AG10803 (cell line): ENCODE results near the gene FGD2.
"Not testable (repeated sequence)": the region's sequence is repeated elsewhere in the genome, so short reads cannot be mapped to it uniquely, and the experiment has no call there.

Experiments used
- DNase-seq: peaks from one replicate; pipeline ENCODE4 v3.0.0; 2010; ENCODE audit warnings: low read depth
- H3K4me3 ChIP-seq: 2 replicates; pipeline ENCODE4 v1.5.1; 2011; ENCODE audit warnings: mild to moderate bottlenecking, low read length, control low read depth
- TF ChIP-seq, protein P1 (sequence below): conservative IDR thresholded peaks from 2 replicates; pipeline ENCODE4 v1.5.1; 2011; ENCODE audit warnings: mild to moderate bottlenecking, low read length, control low read depth, inconsistent platforms

Gene FGD2

DNA sequence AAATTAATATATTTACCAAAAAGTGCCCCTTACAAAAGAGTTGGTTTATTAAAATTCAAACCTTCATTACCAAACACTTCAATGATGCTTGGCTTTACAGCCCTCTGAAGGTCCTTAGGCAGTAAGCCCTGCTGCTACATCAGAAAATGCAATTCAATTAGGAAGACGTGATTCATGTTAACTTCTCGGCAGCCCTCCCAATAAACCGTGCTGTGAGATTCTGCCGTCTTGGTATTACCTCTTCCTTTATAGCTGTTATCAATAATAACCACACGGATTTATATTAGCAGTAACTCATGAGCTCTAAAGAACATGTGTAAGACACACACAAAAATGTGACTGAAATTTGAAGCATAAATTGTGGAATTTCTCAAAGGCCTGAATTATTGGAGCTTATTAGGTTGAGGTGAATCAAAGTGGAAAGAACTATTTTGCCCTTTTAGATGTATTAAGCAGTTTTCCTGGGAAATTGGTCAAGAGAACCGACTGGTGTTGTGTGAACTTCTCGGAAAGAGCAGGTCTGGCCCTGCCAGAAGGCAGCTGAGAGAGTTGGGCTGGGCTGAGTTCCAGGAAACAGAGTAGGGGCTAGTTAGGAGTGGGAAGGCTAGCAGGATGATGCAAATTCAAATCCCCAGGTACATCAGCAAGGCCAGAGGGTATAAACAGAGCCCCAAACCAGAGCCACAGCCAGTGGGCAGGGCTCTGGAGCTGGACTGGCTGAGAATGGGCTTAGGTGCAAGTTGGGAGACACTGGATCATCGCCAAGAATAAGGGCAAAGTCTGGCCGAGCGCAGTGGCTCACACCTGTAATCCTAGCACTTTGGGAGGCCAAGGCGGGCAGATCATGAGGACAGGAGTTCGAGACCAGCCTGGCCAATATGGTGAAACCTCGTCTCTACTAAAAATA is 33.1 kb downstream of the FGD2 start:
- DNase-seq = no peak
- no peak overlapping the region for H3K4me3 ChIP-seq
- TF ChIP-seq, protein P1, sequence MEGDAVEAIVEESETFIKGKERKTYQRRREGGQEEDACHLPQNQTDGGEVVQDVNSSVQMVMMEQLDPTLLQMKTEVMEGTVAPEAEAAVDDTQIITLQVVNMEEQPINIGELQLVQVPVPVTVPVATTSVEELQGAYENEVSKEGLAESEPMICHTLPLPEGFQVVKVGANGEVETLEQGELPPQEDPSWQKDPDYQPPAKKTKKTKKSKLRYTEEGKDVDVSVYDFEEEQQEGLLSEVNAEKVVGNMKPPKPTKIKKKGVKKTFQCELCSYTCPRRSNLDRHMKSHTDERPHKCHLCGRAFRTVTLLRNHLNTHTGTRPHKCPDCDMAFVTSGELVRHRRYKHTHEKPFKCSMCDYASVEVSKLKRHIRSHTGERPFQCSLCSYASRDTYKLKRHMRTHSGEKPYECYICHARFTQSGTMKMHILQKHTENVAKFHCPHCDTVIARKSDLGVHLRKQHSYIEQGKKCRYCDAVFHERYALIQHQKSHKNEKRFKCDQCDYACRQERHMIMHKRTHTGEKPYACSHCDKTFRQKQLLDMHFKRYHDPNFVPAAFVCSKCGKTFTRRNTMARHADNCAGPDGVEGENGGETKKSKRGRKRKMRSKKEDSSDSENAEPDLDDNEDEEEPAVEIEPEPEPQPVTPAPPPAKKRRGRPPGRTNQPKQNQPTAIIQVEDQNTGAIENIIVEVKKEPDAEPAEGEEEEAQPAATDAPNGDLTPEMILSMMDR = no peak

DNA sequence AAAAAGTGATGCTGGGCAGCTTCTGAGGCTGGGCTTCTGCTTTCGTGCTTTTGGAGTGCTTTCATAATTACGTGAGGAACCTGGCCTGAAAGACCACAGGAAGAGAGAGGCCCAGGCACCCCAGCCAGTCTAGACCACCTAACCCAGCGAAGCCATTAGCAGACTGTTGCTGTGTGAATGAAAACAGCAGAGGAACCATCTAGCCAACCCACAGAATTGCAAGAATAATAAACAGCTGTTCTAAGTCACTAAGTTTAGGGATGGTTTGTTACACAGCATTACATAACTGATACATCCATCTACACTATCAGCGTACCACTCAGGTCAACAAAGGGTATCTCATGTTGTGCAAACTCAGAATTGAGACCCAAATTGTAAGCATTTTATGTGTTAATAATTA is 34.5 kb downstream of the FGD2 start:
- TF ChIP-seq, protein P1 = no peak

DNA sequence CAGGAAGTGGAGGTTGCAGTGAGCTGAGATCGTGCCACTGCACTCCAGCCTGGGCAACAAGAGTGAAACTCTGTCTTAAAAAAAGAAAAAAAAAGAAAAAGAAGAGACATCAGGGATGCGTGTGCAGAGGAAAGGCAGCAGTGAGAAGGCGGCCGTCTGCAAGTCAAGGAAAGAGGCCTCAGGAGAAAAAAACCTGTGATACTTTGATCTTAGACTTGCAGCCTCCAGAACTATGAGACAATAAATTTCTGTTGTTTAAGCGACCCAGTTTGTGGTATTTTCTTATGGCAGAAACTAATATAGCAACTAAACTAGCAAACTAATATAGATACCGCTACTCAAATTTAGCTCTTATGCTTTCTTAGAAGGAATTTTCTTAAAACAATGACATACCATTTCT is 36.1 kb downstream of the FGD2 start:
- TF ChIP-seq, protein P1 = no peak
- DNase-seq = no peak
- no peak overlapping the region for H3K4me3 ChIP-seq

More for the DNA sequence above, 34.5 kb downstream of the FGD2 start:
- H3K4me3 ChIP-seq = no peak overlapping the region
- DNase-seq = no peak

DNA sequence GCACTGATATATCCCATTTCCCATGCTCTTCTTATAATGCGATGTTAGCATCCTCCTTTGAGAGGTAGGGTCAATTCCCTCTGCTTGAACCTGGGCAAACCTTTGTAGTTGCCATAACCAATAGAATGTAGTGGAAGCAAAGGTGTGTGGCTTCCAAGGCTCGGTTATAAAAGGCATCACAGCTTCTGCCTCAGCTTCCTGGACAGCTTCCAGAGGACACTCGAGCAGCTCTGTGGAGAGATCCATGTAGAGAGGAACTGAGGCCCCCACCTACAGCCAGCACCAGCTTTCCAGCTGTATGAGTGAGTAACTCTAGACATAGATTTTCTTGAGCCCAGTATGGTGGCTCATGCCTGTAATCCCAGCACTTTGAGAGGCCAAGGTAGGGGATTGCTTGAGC is 36.7 kb downstream of the FGD2 start:
- H3K4me3 ChIP-seq = no peak overlapping the region
- TF ChIP-seq, protein P1 = no peak
- DNase-seq = no peak

DNA sequence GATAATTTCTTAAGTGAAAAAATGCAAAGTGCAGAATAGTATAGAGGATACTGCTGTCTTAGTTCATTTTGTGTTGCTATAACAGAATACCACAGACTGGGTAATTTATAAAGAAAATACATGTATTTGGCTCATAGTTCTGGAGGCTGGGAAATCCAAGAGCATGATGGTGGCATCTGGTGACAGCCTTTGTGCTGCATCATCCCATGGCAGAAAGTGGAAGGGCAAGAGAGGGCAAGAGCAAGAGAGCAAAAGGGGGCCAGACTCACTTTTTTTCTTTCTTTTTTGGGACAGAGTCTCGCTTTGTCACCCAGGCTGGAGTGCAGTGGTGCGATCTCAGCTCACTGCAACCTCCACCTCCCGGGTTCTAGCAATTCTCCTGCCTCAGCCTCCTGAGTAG is 37.6 kb downstream of the FGD2 start:
- not testable (repeated sequence) for H3K4me3 ChIP-seq, DNase-seq

DNA sequence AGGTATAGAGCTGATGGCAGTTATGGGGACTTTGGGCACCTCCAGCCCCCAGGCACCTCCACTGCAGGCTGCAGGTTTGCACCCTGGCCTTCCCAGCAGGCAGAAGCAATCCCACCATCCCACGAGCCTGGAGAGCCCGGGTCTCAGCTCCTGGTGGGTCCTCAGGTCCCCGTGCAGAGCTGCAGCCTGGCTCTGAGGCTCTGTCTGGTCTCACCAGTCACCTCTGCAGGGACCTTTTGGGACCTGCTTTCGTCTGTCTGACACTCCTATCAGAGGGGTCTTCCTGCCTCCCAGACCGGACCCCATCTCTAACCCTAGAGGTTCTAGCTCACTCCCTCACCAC is 41.9 kb downstream of the FGD2 start:
- H3K4me3 ChIP-seq = no peak overlapping the region
- DNase-seq = no peak
- TF ChIP-seq, protein P1 = no peak

DNA sequence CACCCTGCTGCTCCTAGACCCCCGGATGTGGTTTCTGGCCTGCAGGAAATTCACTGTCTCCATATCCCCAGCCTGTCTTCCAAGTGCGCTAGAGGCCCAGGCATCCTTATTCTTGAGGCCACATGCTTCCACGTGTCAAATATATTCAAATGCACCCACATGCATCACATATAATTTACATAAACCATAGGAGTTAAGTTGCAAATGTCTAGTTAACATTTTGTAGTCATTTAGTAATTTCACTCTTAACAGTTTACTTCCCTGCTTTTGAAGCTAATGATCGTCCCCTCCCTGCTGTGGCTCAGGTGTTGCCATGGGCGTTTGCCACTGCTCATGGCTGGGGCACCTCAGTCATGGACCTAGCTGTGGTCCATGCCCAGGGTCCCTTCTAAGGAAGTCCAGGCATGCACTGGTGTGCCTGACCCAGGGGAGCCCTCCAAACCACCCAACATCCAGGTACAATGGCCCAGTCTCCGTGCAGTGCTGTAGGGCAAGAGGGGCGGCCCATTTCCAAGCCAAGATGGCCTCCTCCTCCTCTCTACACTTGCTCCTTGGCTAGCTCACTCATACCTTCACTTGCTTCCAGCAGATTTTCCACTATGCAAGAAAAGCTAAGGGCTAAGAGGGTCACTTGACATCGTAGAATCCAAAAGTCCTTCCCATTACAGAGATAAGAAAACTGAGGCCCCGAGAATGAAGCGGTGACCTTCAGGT is 42.4 kb downstream of the FGD2 start:
- H3K4me3 ChIP-seq = no peak overlapping the region
- DNase-seq = no peak
- TF ChIP-seq, protein P1 = no peak
